SK-N-SH (cell line): Measurements from ENCODE around the gene ABR. TPM values are rescaled to one million over a fixed set of nuclear protein-coding genes. Genes with fewer than 3 reads are reported as not detected.

Experiments used
- CTCF ChIA-PET: fragments of 300-600, 350-600 bp; formaldehyde crosslinking; extraction: SDS; loops from one replicate; lab custom pipeline; 2021; lab: Yijun Ruan, JAX
- POLR2A ChIA-PET: fragments of 350-600 bp; sonication (Branson Sonifier 250); formaldehyde crosslinking; extraction: SDS; loops from one replicate; lab custom pipeline; 2020; ENCODE audit warnings: antibody characterized with exemption, inconsistent platforms; lab: Yijun Ruan, JAX
- DNase-seq: peaks from one replicate; pipeline ENCODE4 v3.0.0; 2012
- H2AFZ ChIP-seq: fragments of 200-600 bp; sonication (generic); 2 replicates; pipeline ENCODE4 v1.8.1; 2016; ENCODE audit warnings: antibody characterized with exemption, mild to moderate bottlenecking, low read depth
- H3F3A ChIP-seq: fragments of 200-600 bp; sonication (generic); replicated peaks from 2 replicates; pipeline ENCODE3; 2016; ENCODE audit warnings: antibody characterized with exemption, mild to moderate bottlenecking; ENCODE audit not compliant: insufficient read depth
- H3K27ac ChIP-seq, 2 experiments: fragments of 200-500 bp in 1 of 2; fragments of 200-600 bp in 1 of 2; sonication (Bioruptor generic) in 1 of 2; sonication (generic), shearing (Covaris generic) in 1 of 2; 2 replicates each; pipeline versions ENCODE4 v1.5.1 to v1.6.1; 2014 to 2016; ENCODE audit warnings: low read depth in 2 of 2, inconsistent platforms in 1 of 2, low read length in 1 of 2, mild to moderate bottlenecking in 1 of 2, mixed read lengths in 1 of 2
- H3K27me3 ChIP-seq: fragments of 200-600 bp; sonication (generic), shearing (Covaris generic); 2 replicates; pipeline ENCODE4 v1.6.1; 2016; ENCODE audit warnings: mixed run types; ENCODE audit not compliant: insufficient read depth
- H3K36me3 ChIP-seq, 2 experiments: fragments of 200-500 bp in 1 of 2; fragments of 200-600 bp in 1 of 2; sonication (Bioruptor generic) in 1 of 2; sonication (generic) in 1 of 2; replicated peaks in 1 of 2; 2 replicates each; pipeline versions ENCODE3 to v1.5.1; 2014 to 2016; ENCODE audit warnings: low read length in 1 of 2, mild to moderate bottlenecking in 1 of 2; ENCODE audit not compliant: insufficient read depth in 2 of 2, control insufficient read depth in 1 of 2
- H3K4me1 ChIP-seq, 2 experiments: fragments of 200-500 bp in 1 of 2; fragments of 200-600 bp in 1 of 2; sonication (Bioruptor generic) in 1 of 2; sonication (generic), shearing (Covaris generic) in 1 of 2; 2 replicates each; pipeline versions ENCODE4 v1.5.1 to v1.6.1; 2014 to 2016; ENCODE audit warnings: low read depth in 1 of 2, low read length in 1 of 2, mixed run types in 1 of 2; ENCODE audit not compliant: insufficient read depth in 2 of 2, control insufficient read depth in 1 of 2
- H3K4me2 ChIP-seq: fragments of 200-600 bp; sonication (generic), shearing (Covaris generic); 2 replicates; pipeline ENCODE4 v1.6.1; 2017; ENCODE audit warnings: mixed run types
- H3K4me3 ChIP-seq, 2 experiments: fragments of 200-500 bp in 1 of 2; fragments of 200-600 bp in 1 of 2; sonication (Bioruptor generic) in 1 of 2; sonication (generic), shearing (Covaris generic) in 1 of 2; 2 replicates each; pipeline versions ENCODE4 v1.5.1 to v1.8.1; 2014 to 2016; ENCODE audit warnings: low read depth in 2 of 2, inconsistent platforms in 1 of 2, low read length in 1 of 2, mild to moderate bottlenecking in 1 of 2, mixed read lengths in 1 of 2, moderate library complexity in 1 of 2
- H3K79me2 ChIP-seq: fragments of 200-600 bp; sonication (generic); 2 replicates; pipeline ENCODE4 v1.8.1; 2017; ENCODE audit warnings: mild to moderate bottlenecking; ENCODE audit not compliant: insufficient read depth
- H3K9ac ChIP-seq: fragments of 200-600 bp; sonication (generic); 2 replicates; pipeline ENCODE4 v1.6.1; 2017; ENCODE audit warnings: mixed run types
- H3K9me2 ChIP-seq: fragments of 200-600 bp; sonication (generic); 2 replicates; pipeline ENCODE4 v1.6.1; 2017; ENCODE audit warnings: mixed run types
- H3K9me3 ChIP-seq: fragments of 200-600 bp; sonication (generic); 2 replicates; pipeline ENCODE4 v1.6.1; 2017; ENCODE audit warnings: mixed run types, mild to moderate bottlenecking, moderate library complexity
- H4K20me1 ChIP-seq: fragments of 200-600 bp; sonication (generic); 2 replicates; pipeline ENCODE4 v1.6.1; 2017; ENCODE audit warnings: mild to moderate bottlenecking, mixed run types; ENCODE audit not compliant: insufficient read depth
- CHD2 ChIP-seq: fragments of 150-350 bp; IDR thresholded peaks from 2 replicates; pipeline ENCODE4 v1.6.1; 2018; ENCODE audit warnings: low read length; ENCODE audit not compliant: partially characterized antibody
- EP300 ChIP-seq, 2 experiments: IDR thresholded peaks; 2 replicates each; pipeline versions ENCODE4 v1.4.0 to v1.6.1; 2012; ENCODE audit warnings: borderline replicate concordance in 1 of 2, low read depth in 1 of 2, low read length in 1 of 2
- IRF3 ChIP-seq: fragments of 150-350 bp; IDR thresholded peaks from 2 replicates; pipeline ENCODE4 v1.6.1; 2016; ENCODE audit warnings: mild to moderate bottlenecking, low read depth, low read length
- MEF2A ChIP-seq: IDR thresholded peaks from 2 replicates; pipeline ENCODE4 v1.4.0; 2012; ENCODE audit warnings: low read depth, borderline replicate concordance
- POLR2AphosphoS5 ChIP-seq: IDR thresholded peaks from 2 replicates; pipeline ENCODE4 v1.6.1; 2012; ENCODE audit warnings: low read depth, low read length
- RFX5 ChIP-seq: IDR thresholded peaks from 2 replicates; pipeline ENCODE4 v1.6.1; 2012; ENCODE audit warnings: mild to moderate bottlenecking, improper control_type of control experiment, low read length
- SMC3 ChIP-seq: IDR thresholded peaks from 2 replicates; pipeline ENCODE4 v1.6.1; 2012; ENCODE audit warnings: low read depth, low read length, improper control_type of control experiment
- USF2 ChIP-seq: fragments of 150-350 bp; IDR thresholded peaks from 2 replicates; pipeline ENCODE4 v1.6.1; 2017; ENCODE audit warnings: antibody characterized with exemption, low read length, low read depth, borderline replicate concordance
- WGBS: methylation state at CpG from one replicate; pipeline ENCODE4 v1.1.6; 2017; ENCODE audit warnings: low lambda C conversion rate; 5-methylcytosine and 5-hydroxymethylcytosine counted together
- polyA plus RNA-seq, 3 experiments: library from polyadenylated mRNA; depleted of rRNA; stranded (reverse); fragments of >200 nt; gene quantifications; 2 replicates each; pipeline ENCODE4 v1.2.3, GENCODE V29; 2012

The ABR gene
- polyA plus RNA-seq, 1 of the 3 experiments (the other 2 are of a cell fraction), result 117 TPM

GRCh38 chr17:986322-986929, 193.4 kb downstream of the ABR start:
- H3K9me3 ChIP-seq, result no peaks in the 10 kb centered on the region
- DNase-seq, result no peak
- H3K9me2 ChIP-seq, result no peaks in the 10 kb centered on the region
- no peak overlapping the region for H3K9ac ChIP-seq
- no peaks in the 10 kb centered on the region for H3K36me3 ChIP-seq
- 80% methylated on average over 6 of the region's 6 CpGs for WGBS
- no peak overlapping the region for H3K27ac ChIP-seq
- no peak overlapping the region for H2AFZ ChIP-seq
- ChIA-PET CTCF (interaction anchor here (1.0 to 3.3 kb wide), 2 partner anchors 10 to 574 kb away, joined by 3 to 13 read pairs; partner anchors contain the start of gene TIMM22), POLR2A (no interaction called here)
- no peaks in the 10 kb centered on the region for H3F3A ChIP-seq
- H4K20me1 ChIP-seq, result no peaks in the 10 kb centered on the region
- no peak overlapping the region for H3K4me2 ChIP-seq
- H3K4me1 ChIP-seq, result no peaks in the 10 kb centered on the region
- H3K4me3 ChIP-seq, result no peak overlapping the region
- H3K27me3 ChIP-seq, result no peaks in the 10 kb centered on the region
- TF ChIP-seq RFX5 (no peak), POLR2AphosphoS5 (no peak), MEF2A (no peak), IRF3 (no peak), EP300 (IDR thresholded peaks at IDR 0.05; ENCODE audit: borderline replicate concordance in 1 of 2, low read depth in 1 of 2, low read length in 1 of 2) (no peak)
- H3K79me2 ChIP-seq, result no peaks in the 10 kb centered on the region

- POLR2A ChIA-PET, result no interaction called here
- 58% methylated on average over 3 of the region's 3 CpGs for WGBS
- no peaks in the 10 kb centered on the region for H3K9me2 ChIP-seq
- CTCF ChIA-PET, result interaction anchor here (1.3 to 3.3 kb wide), 4 partner anchors 12 to 201 kb away, joined by 3 to 13 read pairs (median 6); partner anchors contain the start of genes GLOD4, MRM3 and TIMM22
- no peaks in the 10 kb centered on the region for H3K9me3 ChIP-seq
- H3F3A ChIP-seq, result no peaks in the 10 kb centered on the region
- H3K79me2 ChIP-seq, result no peaks in the 10 kb centered on the region
- TF ChIP-seq POLR2AphosphoS5, result no peak
- TF ChIP-seq USF2, result no peak
- no peak for TF ChIP-seq CHD2
- no peak for TF ChIP-seq SMC3
- H3K4me3 ChIP-seq, result no peak overlapping the region
- no peaks in the 10 kb centered on the region for H4K20me1 ChIP-seq
- H3K4me1 ChIP-seq, result peaks cover 0 to 3% of the 10 kb centered on the region in 2 experiments; a peak in 1 of 4 replicates
- H3K4me2 ChIP-seq, result no peak overlapping the region
- no peak overlapping the region for H2AFZ ChIP-seq
- DNase-seq, result no peak
- H3K27me3 ChIP-seq, result no peaks in the 10 kb centered on the region
- no peak overlapping the region for H3K9ac ChIP-seq
- no peaks in the 10 kb centered on the region for H3K36me3 ChIP-seq
- no peak overlapping the region for H3K27ac ChIP-seq
Observed at GRCh38 chr17:983921-984320, 195.9 kb downstream of the ABR start.
